H4 (cell line): ENCODE results near the gene PTPRE. TPM values are rescaled to one million over a fixed set of nuclear protein-coding genes. Genes with fewer than 3 reads are reported as not detected.

Source experiments
- DNase-seq: peaks from one replicate; pipeline ENCODE4 v3.0.0-alpha.2; 2015; ENCODE audit warnings: low spot score
- total RNA-seq: library from RNA; depleted of rRNA; stranded (reverse); fragments of >200 nt; shearing (Covaris generic); gene quantifications from 2 replicates; pipeline ENCODE4 v1.2.3, GENCODE V29; 2014

Gene PTPRE
- total RNA-seq, 1 experiment from 2014 or later: 3.5 TPM

DNA sequence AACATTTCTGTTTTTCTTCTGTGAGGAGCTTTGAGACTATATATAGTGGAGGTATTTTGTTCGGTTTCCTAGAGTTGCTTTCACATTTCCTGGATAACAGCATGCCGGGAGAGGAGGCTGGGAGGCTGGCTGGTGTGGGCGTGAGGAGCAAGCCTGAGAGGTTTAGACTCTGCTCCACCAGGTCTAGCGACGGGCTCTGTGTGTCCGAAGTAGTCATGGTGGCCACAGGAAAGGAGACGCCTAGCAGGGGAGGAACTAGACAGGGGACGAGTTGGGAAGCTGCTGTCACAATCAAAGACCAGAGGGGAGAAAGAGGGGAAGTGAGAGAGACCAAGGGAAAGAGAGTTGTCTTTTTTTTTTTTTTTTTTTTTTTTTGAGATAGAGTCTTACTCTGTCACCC, 19.6 kb downstream of the PTPRE start:
- no peak for DNase-seq

DNA sequence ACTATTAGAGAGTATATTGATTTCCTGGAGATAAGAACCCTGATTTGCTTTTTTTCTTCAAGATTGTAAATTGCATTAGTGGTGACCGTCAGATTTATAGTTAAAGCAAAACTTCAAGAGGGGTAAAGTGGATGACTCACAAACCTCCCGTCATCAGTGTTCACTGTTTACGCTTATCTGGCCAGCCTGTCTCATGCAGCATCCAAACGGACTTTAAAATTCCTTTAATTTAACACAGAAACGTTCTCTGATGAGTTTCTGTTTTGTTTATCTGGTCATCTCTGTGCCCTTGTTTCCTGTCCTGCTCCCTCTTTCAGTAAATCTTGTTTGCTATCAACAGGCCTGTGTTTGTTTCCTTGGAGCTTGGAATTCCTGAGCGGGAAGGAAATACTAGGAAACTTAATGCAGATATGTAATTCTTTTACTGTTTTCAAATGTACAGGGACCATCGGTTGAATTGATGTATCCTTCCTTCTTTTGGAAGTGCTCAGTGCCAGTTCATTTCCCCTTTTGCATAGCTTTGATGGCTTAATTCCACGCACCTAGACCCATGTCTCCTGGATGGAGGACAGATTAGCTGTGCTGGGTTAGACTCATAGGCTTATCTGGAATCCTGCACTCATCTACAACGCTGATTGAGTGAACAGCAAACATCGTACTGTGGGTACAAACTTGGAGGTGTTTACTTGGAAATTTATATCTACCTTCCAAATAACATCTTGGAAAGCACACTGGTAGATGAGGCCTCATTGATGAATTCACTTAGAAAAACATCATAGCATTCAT, 21.3 kb downstream of the PTPRE start:
- DNase-seq: peak; percentile 57

- no peak for DNase-seq
Measured at GRCh38 chr10:127932521-127933270, 25.8 kb downstream of the PTPRE start.

GRCh38 chr10:127933271-127933670, 26.4 kb downstream of the PTPRE start:
- DNase-seq: no peak

- no peak for DNase-seq
Measured at GRCh38 chr10:127934383-127934782, 27.5 kb downstream of the PTPRE start.

GRCh38 chr10:127935071-127935561, 28.2 kb downstream of the PTPRE start:
- peak; percentile 76 for DNase-seq

DNA sequence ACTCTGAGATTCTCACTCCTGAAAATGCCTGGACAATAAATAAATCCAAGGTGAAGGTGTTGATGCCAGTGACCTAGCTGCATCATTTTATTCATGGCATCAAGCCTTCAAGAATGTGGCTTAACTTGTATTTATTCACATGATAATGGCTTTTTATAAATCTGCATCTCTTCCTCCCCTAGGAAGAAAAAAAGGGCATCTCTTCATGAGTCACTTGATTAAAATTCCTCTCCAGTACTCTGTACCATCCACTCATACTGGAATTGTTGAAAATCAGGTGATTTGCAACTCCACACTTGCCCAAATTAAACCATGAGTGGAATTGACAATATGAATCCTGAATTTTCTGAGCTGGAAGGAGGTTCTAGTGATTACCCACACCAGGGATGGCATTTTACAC, 30.2 kb downstream of the PTPRE start:
- DNase-seq: no peak

DNA sequence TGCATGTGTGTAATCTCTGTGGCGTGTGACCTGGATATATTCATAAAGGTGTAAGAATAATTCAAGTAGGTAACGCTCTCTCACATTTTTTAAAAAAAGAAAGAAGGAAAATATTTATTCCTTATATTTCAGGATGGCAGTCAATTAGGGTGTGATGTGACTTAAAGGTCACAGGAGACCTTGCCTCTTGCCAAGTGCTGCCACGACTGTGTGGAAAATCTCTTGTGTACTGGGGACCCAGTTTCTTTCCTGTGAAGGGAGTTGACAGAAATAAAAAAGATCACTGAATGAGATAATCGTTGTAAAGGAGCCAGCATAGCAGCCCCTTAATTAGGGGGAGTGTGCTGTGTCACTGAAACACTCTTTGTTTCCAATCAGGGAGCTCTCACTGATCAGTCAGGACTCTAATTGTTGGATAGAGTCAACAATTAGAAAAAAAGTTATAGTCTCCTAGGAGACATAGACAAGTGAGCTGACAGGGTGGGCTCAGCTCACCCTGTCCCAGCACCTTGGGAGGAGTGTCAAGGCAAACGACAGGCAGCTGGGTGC, 31.1 kb downstream of the PTPRE start:
- no peak for DNase-seq

DNA sequence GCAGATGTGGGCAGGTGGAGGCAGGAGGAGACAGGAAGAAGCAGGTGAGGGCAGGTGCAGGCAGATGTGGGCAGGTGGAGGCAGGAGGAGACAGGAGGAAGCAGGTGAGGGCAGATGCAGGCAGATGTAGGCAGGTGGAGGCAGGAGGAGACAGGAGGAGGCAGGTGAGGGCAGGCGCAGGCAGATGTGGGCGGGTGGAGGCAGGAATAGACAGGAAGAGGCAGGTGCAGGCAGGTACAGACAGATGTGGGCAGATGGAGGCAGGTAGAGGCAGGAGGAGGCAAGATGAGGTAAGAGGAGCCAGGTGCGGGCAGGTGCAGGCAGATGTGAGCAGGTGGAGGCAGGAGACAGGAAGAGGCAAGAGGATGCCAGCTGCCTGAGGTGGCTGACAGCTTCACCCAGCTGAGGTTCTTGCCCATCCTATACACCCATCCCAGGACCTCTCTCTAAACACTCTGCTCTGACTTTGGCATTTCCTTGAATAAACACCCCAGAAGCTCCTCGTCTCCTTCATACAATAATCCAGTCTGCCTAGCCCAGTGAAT, 33.0 kb downstream of the PTPRE start:
- DNase-seq: no peak

- DNase-seq: no peak
Measured at GRCh38 chr10:127940866-127941640, 34.1 kb downstream of the PTPRE start.

- DNase-seq: no peak
Measured at GRCh38 chr10:127942811-127943210, 35.9 kb downstream of the PTPRE start.

GRCh38 chr10:127943336-127943910, 36.5 kb downstream of the PTPRE start:
- no peak for DNase-seq

- no peak for DNase-seq
Measured at GRCh38 chr10:127944256-127944655, 37.4 kb downstream of the PTPRE start.

- DNase-seq: peak; percentile 75
Measured at GRCh38 chr10:127945341-127945758, 38.4 kb downstream of the PTPRE start.

DNA sequence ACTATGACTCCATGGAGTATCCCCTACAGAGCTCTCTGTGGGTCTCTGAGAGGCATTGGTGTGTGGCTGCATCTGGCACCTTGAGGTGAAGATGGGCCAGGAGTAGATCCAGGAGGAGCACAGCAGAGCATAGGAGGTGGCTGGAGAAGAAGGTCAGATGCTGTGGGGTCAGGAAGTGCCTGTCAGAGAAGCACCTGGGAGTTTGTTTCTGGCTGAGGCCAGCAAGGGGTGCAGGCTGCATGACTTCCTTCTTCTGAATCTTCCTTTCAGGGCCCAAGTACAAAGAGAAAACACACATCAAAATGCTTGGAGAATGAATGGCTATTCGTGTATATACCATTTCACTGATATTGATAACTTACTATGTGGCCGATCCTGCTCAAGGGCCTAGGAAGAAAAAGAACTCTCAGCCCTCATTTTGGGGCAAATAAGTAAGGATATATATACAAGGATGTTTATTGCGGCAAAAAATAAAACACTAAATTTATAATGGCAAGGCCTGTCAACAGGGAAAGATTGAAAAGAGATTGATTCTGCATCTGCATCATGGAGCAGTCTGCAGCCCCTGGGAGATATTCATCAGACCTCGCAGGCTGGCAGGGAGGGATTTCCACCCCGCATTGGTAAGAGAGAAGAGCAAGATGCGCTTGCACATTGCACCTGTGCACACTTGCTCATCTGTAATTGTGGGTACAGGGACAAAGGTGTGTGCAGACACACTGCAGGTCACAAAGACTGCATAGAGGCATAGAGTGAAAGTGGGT, 39.2 kb downstream of the PTPRE start:
- no peak for DNase-seq

GRCh38 chr10:127947211-127947610, 40.3 kb downstream of the PTPRE start:
- DNase-seq: no peak

DNA sequence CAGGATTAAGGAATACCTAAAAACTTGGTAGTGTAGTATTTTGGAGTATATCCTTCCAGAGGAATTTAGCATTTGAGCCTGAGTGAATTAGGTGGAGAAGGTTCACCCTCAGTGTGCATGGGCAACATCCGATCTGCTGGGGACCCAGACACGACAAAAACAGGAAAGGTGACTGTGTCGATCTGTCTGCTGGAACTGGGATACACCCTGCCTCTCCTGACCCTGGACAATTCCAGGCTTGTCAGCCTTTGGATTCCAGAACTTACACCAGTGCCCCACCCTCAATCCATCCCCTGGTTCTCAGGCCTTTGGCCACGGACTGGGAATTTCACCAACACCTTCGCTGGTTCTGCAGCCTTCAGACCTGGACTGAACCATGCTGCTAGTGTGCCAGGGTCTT, 41.9 kb downstream of the PTPRE start:
- no peak for DNase-seq

DNA sequence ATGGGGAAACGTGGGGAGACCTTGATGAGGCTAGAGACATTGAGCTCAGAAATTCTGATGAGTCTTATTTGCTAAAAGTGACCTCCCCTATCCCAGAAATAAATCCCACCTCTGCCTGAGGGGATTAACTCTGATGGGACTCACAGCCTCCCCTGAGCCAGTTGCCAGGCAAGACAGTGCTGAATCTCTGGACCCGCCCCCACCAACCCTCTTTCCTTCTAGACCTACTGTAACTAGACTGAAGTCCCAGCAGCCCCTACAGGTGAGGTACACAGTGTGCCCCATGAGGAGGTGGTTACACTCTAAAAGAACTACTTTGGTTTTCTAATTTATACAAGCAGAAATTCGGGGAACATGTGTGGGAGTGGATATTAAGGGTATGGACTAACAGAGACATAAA, 42.9 kb downstream of the PTPRE start:
- no peak for DNase-seq

DNA sequence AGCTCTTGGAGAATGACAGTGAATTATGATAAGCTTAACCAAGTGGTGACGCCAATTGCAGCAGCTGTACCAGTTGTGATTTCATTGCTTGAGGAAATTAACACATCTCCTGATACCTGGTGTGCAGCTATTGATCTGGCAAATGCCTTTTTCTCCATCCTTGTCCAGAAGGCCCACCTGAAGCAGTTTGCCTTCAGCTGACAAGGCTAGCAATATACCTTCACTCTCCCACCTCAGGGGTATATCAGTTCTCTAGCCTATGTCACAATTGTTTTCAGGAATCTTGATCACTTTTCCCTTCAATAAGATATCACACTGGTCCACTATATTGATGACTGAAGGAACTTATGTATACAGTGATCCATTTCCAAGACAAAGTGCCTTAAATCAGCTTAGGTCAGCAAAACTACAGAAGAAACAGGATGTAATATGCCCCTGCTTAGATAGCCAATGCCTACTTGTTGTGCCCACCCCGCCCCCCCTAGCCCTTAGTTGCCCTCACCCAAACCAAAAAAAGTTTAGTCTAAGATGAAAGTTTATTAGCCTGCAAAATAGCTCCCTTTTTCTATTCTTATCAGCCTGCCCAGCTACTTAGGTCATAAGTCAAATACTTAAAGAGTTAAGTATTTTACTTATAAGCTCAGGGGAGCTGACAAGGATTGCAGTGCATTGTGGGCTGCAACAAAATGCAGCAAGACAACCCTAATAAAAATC, 45.1 kb downstream of the PTPRE start:
- DNase-seq: no peak

DNA sequence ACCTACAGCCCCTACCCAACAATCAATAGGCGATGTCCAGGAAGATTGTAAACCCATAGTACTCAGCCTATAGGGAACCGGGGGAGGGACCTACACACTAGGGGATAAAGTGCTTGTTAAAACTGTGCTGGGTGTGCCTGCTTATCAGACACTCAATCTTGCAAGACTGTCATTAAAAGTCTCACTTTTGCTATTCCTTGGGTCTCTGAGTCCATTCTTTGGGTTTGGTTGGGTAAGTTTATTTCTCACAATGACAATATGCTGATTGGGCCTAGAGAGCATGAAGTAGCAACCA, 45.6 kb downstream of the PTPRE start:
- no peak for DNase-seq
